ENCODE data around the gene SSBP4.

The SSBP4 gene

DNA sequence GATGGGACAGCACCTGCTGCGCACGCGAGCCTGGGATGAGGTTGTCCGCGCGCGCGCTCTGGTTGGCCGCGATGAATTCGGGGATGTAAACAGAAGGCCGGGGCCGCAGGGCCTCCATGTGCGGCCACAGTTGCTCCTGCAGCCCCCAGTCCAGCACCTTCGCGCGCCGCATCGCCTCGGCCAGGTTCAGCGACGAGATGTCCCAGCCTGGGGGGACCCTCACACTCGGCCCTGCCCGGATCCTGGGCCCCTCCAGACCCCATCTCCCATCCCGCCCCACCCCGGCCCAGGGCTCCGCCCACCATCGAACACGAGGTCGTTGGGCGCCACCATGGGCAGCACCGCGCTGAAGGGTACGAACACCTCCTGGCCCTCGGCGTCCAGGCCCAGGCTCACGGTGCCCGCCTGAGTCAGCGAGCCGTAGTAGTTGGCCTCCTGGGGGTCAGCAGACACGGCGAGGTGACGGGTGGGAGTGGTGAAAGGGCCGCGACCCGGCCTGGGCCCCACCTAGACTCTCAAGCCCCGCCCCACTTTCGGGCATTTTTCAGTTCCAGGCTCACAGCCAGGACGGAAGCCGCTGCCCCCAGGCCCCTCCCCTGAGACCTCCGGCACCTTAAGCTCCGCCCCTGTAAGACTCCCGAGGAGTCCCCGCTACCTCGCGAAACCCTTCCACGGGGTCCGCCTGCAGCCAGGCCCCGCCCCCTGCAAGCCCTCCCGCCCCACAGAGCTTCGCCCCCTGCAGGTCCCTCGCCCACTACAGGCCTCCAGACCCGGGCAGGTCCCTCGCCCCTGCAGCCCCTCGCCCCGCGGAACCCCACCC, 17.7 kb downstream of the SSBP4 start:
- Histone ChIP-seq H3K27me3 (ENCODE audit: low read length) (no peaks in the 10 kb centered on the region), H2AFZ (ENCODE audit: low read depth, low read length, severe bottlenecking) (no peak overlapping the region), H3K9me2 (replicated peaks; ENCODE audit: insufficient read depth, low read length) (no peaks in the 10 kb centered on the region), H4K20me1 (ENCODE audit: low read depth, low read length) (no peaks in the 10 kb centered on the region), H3F3A (ENCODE audit: insufficient read depth) (peaks cover 21% of the 10 kb centered on the region), H3K27ac (ENCODE audit: low read depth, low read length) (no peak overlapping the region), H3K79me2 (ENCODE audit: insufficient read depth, low read length) (no peaks in the 10 kb centered on the region), H3K9me3 (ENCODE audit: insufficient read depth, low read length) (no peaks in the 10 kb centered on the region), H3K36me3 (ENCODE audit: low read length) (no peaks in the 10 kb centered on the region), H3K9ac (ENCODE audit: low read length) (no peak overlapping the region), H3K4me2 (ENCODE audit: low read depth, low read length, poor library complexity, severe bottlenecking) (peak overlapping the region; percentile 39), H3K4me3 (ENCODE audit: insufficient read depth, low read length, poor library complexity, severe bottlenecking) (no peak overlapping the region)
- TF ChIP-seq, protein P1, sequence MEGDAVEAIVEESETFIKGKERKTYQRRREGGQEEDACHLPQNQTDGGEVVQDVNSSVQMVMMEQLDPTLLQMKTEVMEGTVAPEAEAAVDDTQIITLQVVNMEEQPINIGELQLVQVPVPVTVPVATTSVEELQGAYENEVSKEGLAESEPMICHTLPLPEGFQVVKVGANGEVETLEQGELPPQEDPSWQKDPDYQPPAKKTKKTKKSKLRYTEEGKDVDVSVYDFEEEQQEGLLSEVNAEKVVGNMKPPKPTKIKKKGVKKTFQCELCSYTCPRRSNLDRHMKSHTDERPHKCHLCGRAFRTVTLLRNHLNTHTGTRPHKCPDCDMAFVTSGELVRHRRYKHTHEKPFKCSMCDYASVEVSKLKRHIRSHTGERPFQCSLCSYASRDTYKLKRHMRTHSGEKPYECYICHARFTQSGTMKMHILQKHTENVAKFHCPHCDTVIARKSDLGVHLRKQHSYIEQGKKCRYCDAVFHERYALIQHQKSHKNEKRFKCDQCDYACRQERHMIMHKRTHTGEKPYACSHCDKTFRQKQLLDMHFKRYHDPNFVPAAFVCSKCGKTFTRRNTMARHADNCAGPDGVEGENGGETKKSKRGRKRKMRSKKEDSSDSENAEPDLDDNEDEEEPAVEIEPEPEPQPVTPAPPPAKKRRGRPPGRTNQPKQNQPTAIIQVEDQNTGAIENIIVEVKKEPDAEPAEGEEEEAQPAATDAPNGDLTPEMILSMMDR (IDR thresholded peaks at IDR 0.05; ENCODE audit: insufficient read depth, low read length, poor library complexity, severe bottlenecking), result no peak
- no peak for TF ChIP-seq EZH2phosphoT487 (conservative IDR thresholded peaks at IDR 0.05; ENCODE audit: low read length)

GRCh38 chr19:18437491-18438330, 18.5 kb downstream of the SSBP4 start, which contains the start of gene ISYNA1:
Gene ISYNA1 (minus strand): TSS chr19:18438133. CDS start chr19:18437979, 154 bp downstream.
- Histone ChIP-seq H3K79me2 (ENCODE audit: insufficient read depth, low read length) (no peaks in the 10 kb centered on the region), H3K9me3 (ENCODE audit: insufficient read depth, low read length) (no peaks in the 10 kb centered on the region), H3K36me3 (ENCODE audit: low read length) (no peaks in the 10 kb centered on the region), H2AFZ (ENCODE audit: low read depth, low read length, severe bottlenecking) (no peak within 1 kb of the TSS), H3F3A (ENCODE audit: insufficient read depth) (peaks cover 21% of the 10 kb centered on the region), H3K4me3 (ENCODE audit: insufficient read depth, low read length, poor library complexity, severe bottlenecking) (no peak within 1 kb of the TSS), H3K27ac (ENCODE audit: low read depth, low read length) (no peak within 1 kb of the TSS), H3K9ac (ENCODE audit: low read length) (no peak within 1 kb of the TSS), H3K9me2 (replicated peaks; ENCODE audit: insufficient read depth, low read length) (no peaks in the 10 kb centered on the region), H3K27me3 (ENCODE audit: low read length) (no peaks in the 10 kb centered on the region), H3K4me2 (ENCODE audit: low read depth, low read length, poor library complexity, severe bottlenecking) (peak within 1 kb of the TSS; percentile 39), H4K20me1 (ENCODE audit: low read depth, low read length) (no peaks in the 10 kb centered on the region)
- TF ChIP-seq EZH2phosphoT487 (conservative IDR thresholded peaks at IDR 0.05; ENCODE audit: low read length), result no peak
- TF ChIP-seq, protein P1 (IDR thresholded peaks at IDR 0.05; ENCODE audit: insufficient read depth, low read length, poor library complexity, severe bottlenecking), result no peak

DNA sequence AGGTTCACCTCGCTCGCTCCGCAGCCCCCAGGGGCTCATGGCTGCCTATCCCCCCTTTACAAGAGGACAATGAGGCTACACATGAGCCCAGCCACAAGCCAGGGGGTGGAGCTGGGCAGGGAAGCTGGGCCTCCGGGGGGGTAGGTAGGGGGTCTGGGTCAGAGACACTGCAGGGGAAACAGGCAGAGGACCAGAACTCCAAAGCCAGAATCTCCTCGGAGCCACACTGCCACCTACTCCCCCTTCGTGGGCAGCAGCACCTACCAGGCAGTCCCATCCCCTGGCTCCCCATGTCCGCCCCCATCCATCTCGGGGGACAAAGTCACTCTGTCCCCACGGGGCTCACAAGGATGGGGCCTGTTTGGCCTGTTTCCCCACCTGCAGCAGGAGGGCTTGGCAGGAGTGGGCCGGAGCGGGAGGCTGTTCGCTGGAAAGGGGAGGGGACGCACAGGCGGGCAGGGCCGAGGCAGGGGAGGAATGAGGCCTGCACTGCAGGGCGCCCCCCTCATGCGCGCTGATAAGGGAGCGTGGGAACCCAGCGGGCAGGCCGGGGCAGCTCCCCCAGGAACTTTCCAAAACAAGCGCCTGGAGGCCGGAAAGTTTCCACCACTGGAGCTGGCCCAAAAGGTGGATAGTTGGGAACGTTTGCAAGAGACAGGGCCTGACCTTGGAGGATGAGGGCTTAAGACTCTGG, 19.3 kb downstream of the SSBP4 start:
- TF ChIP-seq, protein P1 (IDR thresholded peaks at IDR 0.05; ENCODE audit: insufficient read depth, low read length, poor library complexity, severe bottlenecking), result no peak
- no peak for TF ChIP-seq EZH2phosphoT487 (conservative IDR thresholded peaks at IDR 0.05; ENCODE audit: low read length)
- H4K20me1 ChIP-seq (ENCODE audit: low read depth, low read length), result no peaks in the 10 kb centered on the region
- no peak overlapping the region for H3K4me3 ChIP-seq (ENCODE audit: insufficient read depth, low read length, poor library complexity, severe bottlenecking)
- H3F3A ChIP-seq (ENCODE audit: insufficient read depth), result peaks cover 21% of the 10 kb centered on the region
- H3K9ac ChIP-seq (ENCODE audit: low read length), result no peak overlapping the region
- H3K36me3 ChIP-seq (ENCODE audit: low read length), result no peaks in the 10 kb centered on the region
- H2AFZ ChIP-seq (ENCODE audit: low read depth, low read length, severe bottlenecking), result no peak overlapping the region
- H3K9me3 ChIP-seq (ENCODE audit: insufficient read depth, low read length), result no peaks in the 10 kb centered on the region
- H3K4me2 ChIP-seq (ENCODE audit: low read depth, low read length, poor library complexity, severe bottlenecking), result no peak overlapping the region
- H3K79me2 ChIP-seq (ENCODE audit: insufficient read depth, low read length), result no peaks in the 10 kb centered on the region
- no peaks in the 10 kb centered on the region for H3K27me3 ChIP-seq (ENCODE audit: low read length)
- H3K27ac ChIP-seq (ENCODE audit: low read depth, low read length), result no peak overlapping the region
- H3K9me2 ChIP-seq (replicated peaks; ENCODE audit: insufficient read depth, low read length), result no peaks in the 10 kb centered on the region

Measured in SU-DHL-6 (cell line).